Measurements from ENCODE around the gene KIRREL3. TPM values are rescaled to one million over a fixed set of nuclear protein-coding genes. Genes with fewer than 3 reads are reported as not detected.

Gene KIRREL3
- total and polyA plus RNA-seq, 2 donors (not counting 3 experiments of a cell fraction or from before 2014, with no cell fraction given) = not detected

DNA sequence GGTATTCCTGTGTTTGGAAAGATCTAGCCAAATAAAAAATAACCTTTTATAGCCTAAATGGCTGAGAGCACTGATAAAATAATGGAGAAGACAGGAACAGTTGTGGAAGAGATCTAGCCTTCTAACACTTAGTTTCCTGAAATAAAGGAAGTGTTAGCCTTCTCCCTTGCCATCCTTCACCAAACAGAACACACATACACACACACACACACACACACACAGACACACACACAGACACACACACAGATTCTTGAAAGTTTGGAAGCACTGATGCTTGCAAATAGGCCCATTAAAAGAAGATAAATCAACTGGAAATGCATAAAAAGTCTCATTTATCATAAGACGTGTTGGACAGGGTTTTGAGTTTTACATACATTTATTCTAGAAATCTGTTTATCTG, 37.5 kb downstream of the KIRREL3 start:
- TF ChIP-seq GATA2 (IDR thresholded peaks at IDR 0.05; ENCODE audit: insufficient read depth, insufficient read length, low read depth, low read length) (no peak), POLR2A (IDR thresholded peaks at IDR 0.05; ENCODE audit: low read depth, low read length) (no peak), JUN (IDR thresholded peaks at IDR 0.05; ENCODE audit: borderline replicate concordance, insufficient read depth, insufficient read length, low read depth) (no peak), MAX (IDR thresholded peaks at IDR 0.05; ENCODE audit: insufficient read depth, insufficient read length) (no peak), EZH2 (IDR thresholded peaks at IDR 0.05; ENCODE audit: borderline replicate concordance, low read depth, low read length, severe bottlenecking) (no peak), MYC (IDR thresholded peaks at IDR 0.05; ENCODE audit: low read depth, low read length) (no peak), POLR2AphosphoS5 (IDR thresholded peaks at IDR 0.05; ENCODE audit: insufficient read depth, low read depth, low read length) (no peak), FOS (IDR thresholded peaks at IDR 0.05; ENCODE audit: borderline replicate concordance, insufficient read depth, low read length) (no peak)
- ChIA-PET POLR2A (no interaction called here), CTCF (no interaction called here)
- no peak overlapping the region for H3K4me2 ChIP-seq (ENCODE audit: insufficient read depth, low read length)
- no peaks in the 10 kb centered on the region for H3K27me3 ChIP-seq (ENCODE audit: control insufficient read depth in 2 of 2, insufficient read depth in 2 of 2, low read length in 2 of 2)
- intact Hi-C loops (cut with micrococcal nuclease) (no loop called here), dilution Hi-C loops (cut with MboI; ENCODE audit: extremely low pct_ligation_motif_present, low sequenced_read_pairs) (no loop called here)
- BruUV-seq (replicated peaks) = no TSS peak
- H3K9me3 ChIP-seq (replicated peaks; ENCODE audit: control insufficient read depth, insufficient read depth, low read length) = no peaks in the 10 kb centered on the region
- no peak overlapping the region for H3K9ac ChIP-seq (replicated peaks; ENCODE audit: extremely low read depth, insufficient read depth, low read length)
- H3K79me2 ChIP-seq (ENCODE audit: control insufficient read depth, insufficient read depth, low read length) = no peaks in the 10 kb centered on the region
- FAIRE-seq (no peak), DNase-seq (ENCODE audit: low read depth, low spot score) (no peak)
- no peak overlapping the region for H2AFZ ChIP-seq (ENCODE audit: low read depth, low read length)
- no peak overlapping the region for H3K4me3 ChIP-seq (replicated peaks in 1 of 3; ENCODE audit: insufficient read depth in 1 of 3, low read depth in 1 of 3, low read length in 3 of 3)
- H3K4me1 ChIP-seq (ENCODE audit: control insufficient read depth, extremely low read depth, insufficient read depth, low read length) = no peaks in the 10 kb centered on the region
- no peak overlapping the region for H3K27ac ChIP-seq (ENCODE audit: insufficient read depth, low read depth, low read length)
- H3K9me1 ChIP-seq (replicated peaks; ENCODE audit: control insufficient read depth, extremely low read depth, insufficient read depth, low read length) = no peaks in the 10 kb centered on the region
- no peaks in the 10 kb centered on the region for H3K36me3 ChIP-seq (ENCODE audit: control insufficient read depth in 2 of 2, extremely low read depth in 1 of 2, insufficient read depth in 2 of 2, low read length in 2 of 2)
- H4K20me1 ChIP-seq (replicated peaks; ENCODE audit: control insufficient read depth, extremely low read depth, insufficient read depth, low read length) = no peaks in the 10 kb centered on the region

DNA sequence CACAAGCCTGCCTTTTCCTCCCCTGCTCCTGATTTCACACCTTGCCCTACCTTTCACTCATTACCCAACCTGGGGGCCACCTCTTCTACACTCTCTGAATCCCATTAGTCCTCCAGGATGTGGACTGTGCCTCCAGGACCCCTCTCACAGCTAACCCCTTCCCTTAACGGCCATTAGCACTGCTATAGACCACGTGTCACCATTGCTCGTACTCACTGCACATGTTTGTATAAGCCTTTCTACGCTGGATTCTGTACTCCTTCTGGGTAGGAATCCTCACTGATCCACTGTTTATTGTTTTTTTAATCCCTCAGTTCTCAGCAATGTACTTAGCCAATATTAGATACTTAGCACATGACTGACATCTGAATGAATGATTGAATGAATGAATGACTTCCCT, 40.9 kb downstream of the KIRREL3 start:
- no peak overlapping the region for H3K27ac ChIP-seq (ENCODE audit: insufficient read depth, low read depth, low read length)
- no peaks in the 10 kb centered on the region for H3K36me3 ChIP-seq (ENCODE audit: control insufficient read depth in 2 of 2, extremely low read depth in 1 of 2, insufficient read depth in 2 of 2, low read length in 2 of 2)
- ChIA-PET POLR2A (no interaction called here), CTCF (no interaction called here)
- no peak for TF ChIP-seq GATA2 (IDR thresholded peaks at IDR 0.05; ENCODE audit: insufficient read depth, insufficient read length, low read depth, low read length)
- TF ChIP-seq MYC (IDR thresholded peaks at IDR 0.05; ENCODE audit: low read depth, low read length) = no peak
- no peaks in the 10 kb centered on the region for H3K4me1 ChIP-seq (ENCODE audit: control insufficient read depth, extremely low read depth, insufficient read depth, low read length)
- peaks cover 2% of the 10 kb centered on the region for H3K9me3 ChIP-seq (replicated peaks; ENCODE audit: control insufficient read depth, insufficient read depth, low read length)
- DNase-seq (ENCODE audit: low read depth, low spot score) = no peak
- no TSS peak for BruUV-seq (replicated peaks)
- dilution Hi-C loops (cut with MboI; ENCODE audit: extremely low pct_ligation_motif_present, low sequenced_read_pairs) = no loop called here
- H3K4me2 ChIP-seq (ENCODE audit: insufficient read depth, low read length) = no peak overlapping the region
- no peak overlapping the region for H2AFZ ChIP-seq (ENCODE audit: low read depth, low read length)
- H3K9ac ChIP-seq (replicated peaks; ENCODE audit: extremely low read depth, insufficient read depth, low read length) = no peak overlapping the region
- H3K79me2 ChIP-seq (ENCODE audit: control insufficient read depth, insufficient read depth, low read length) = no peaks in the 10 kb centered on the region
- intact Hi-C loops (cut with micrococcal nuclease) = no loop called here
- no peaks in the 10 kb centered on the region for H3K27me3 ChIP-seq (ENCODE audit: control insufficient read depth in 2 of 2, insufficient read depth in 2 of 2, low read length in 2 of 2)
- H3K4me3 ChIP-seq (replicated peaks in 1 of 3; ENCODE audit: insufficient read depth in 1 of 3, low read depth in 1 of 3, low read length in 3 of 3) = no peak overlapping the region
- no peaks in the 10 kb centered on the region for H4K20me1 ChIP-seq (replicated peaks; ENCODE audit: control insufficient read depth, extremely low read depth, insufficient read depth, low read length)
- FAIRE-seq = no peak
- H3K9me1 ChIP-seq (replicated peaks; ENCODE audit: control insufficient read depth, extremely low read depth, insufficient read depth, low read length) = no peaks in the 10 kb centered on the region

All from endothelial cell of umbilical vein (primary cell).